ENCODE data around the gene CTBP2.
"Not testable (repeated sequence)": the region's sequence is repeated elsewhere in the genome, so short reads cannot be mapped to it uniquely, and the experiment has no call there.

The CTBP2 gene

GRCh38 chr10:125187238-125188194, 27.2 kb upstream of the CTBP2 start:
- H3K4me3 ChIP-seq (ENCODE audit: control insufficient read depth, low read depth, low read length), result no peak overlapping the region
- no peak for DNase-seq (ENCODE audit: low read depth)
- TF ChIP-seq, protein P1, sequence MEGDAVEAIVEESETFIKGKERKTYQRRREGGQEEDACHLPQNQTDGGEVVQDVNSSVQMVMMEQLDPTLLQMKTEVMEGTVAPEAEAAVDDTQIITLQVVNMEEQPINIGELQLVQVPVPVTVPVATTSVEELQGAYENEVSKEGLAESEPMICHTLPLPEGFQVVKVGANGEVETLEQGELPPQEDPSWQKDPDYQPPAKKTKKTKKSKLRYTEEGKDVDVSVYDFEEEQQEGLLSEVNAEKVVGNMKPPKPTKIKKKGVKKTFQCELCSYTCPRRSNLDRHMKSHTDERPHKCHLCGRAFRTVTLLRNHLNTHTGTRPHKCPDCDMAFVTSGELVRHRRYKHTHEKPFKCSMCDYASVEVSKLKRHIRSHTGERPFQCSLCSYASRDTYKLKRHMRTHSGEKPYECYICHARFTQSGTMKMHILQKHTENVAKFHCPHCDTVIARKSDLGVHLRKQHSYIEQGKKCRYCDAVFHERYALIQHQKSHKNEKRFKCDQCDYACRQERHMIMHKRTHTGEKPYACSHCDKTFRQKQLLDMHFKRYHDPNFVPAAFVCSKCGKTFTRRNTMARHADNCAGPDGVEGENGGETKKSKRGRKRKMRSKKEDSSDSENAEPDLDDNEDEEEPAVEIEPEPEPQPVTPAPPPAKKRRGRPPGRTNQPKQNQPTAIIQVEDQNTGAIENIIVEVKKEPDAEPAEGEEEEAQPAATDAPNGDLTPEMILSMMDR (IDR thresholded peaks at IDR 0.05; ENCODE audit: control insufficient read depth, insufficient read depth, low read depth, low read length, missing control alignments), result no peak

DNA sequence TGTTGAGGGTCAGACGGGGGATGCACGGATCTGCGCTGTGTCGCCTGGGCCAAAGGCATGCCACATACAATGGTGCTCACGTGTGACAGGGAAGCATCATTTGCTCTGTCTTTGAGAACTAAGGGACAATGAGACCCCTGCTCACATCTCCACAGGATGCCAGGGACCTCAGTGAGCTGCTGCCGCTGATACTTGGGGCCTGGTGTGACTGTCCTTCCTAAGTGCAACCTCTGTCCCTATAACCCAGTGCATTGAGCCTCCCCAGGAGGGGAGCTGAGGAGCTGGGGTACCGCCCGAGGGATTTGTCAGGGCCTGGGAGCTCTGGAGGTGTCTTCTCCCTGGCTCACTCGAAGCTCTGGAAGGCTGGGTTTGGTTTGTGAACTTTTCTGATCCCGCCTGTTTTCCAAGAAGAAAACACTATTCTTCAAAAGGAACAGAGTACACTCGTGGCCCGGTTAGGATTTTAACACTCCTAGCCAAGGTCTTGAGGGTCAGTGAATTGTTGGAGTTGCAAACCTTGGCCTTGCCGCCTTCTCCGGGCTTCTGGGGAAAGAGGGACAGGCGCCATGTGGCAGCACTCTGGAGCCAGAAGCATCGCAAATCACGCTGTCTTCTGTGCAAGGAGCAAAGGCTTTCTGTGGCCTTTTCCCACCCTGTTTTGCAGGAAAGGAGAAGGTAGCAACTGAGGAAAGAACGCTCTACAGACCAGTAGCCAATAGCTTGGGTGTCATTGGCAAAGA, 26.2 kb upstream of the CTBP2 start:
- no peak for DNase-seq (ENCODE audit: low read depth)
- no peak overlapping the region for H3K4me3 ChIP-seq (ENCODE audit: control insufficient read depth, low read depth, low read length)
- TF ChIP-seq, protein P1 (IDR thresholded peaks at IDR 0.05; ENCODE audit: control insufficient read depth, insufficient read depth, low read depth, low read length, missing control alignments), result no peak

DNA sequence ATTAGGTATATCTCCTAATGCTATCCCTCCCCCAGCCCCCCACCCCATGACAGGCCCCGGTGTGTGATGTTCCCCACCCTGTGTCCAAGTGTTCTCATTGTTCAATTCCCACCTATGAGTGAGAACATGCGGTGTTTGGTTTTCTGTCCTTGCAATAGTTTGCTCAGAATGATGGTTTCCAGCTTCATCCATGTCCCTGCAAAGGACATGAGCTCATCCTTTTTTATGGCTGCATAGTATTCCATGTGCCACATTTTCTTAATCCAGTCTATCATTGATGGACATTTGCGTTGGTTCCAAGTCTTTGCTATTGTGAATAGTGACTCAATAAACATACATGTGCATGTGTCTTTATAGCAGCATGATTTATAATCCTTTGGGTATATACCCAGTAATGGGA, 18.7 kb upstream of the CTBP2 start:
- DNase-seq (ENCODE audit: low read depth); H3K4me3 ChIP-seq (ENCODE audit: control insufficient read depth, low read depth, low read length): not testable (repeated sequence)

DNA sequence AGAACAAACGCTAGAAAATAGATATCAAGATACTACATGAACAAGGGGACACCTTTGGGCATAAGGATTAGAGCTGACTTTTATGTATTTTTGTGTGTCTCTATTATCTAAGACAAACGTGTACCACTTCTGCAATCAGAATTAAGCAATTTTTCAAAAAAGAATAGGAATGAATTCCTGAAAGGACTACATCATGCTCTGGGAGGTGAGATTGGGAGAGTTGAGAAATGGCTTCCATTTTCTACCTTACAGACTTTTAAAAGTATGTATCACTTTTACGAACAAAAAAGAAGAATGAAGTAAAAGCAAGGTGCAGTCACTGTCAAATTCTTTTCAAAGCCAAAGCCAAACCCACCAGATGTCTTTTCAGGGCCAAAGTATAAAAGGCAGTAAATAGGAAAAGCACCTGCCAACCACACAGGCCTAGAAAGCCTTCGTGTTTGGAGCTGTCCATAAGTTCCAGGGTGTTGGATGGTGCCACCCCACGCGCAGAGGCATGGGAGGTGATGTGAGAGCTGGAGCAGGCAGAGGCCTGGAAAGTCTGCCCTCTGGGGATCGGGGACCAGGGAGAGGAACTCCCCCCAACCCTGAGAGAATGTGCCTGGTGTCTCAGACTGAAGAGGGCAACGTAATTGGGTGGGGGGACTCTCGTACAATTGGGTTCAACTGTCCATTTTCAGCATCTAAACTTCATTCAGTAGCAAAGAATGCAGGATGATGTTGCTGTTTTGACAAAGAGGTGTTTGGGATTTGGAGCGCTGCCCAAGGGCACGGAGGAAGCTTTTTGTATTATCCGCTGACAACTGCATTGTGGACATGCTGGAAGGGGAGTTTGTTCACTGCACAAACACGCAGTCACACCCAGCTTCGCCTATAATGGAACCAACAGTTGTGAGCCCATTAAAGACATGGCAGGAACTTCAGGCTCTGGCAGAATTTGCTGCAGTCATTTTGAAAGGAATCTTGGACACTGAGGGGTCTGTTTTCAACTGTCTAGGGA, 17.6 kb upstream of the CTBP2 start:
- H3K4me3 ChIP-seq (ENCODE audit: control insufficient read depth, low read depth, low read length), result no peak overlapping the region
- TF ChIP-seq, protein P1 (IDR thresholded peaks at IDR 0.05; ENCODE audit: control insufficient read depth, insufficient read depth, low read depth, low read length, missing control alignments), result no peak
- DNase-seq (ENCODE audit: low read depth), result no peak

DNA sequence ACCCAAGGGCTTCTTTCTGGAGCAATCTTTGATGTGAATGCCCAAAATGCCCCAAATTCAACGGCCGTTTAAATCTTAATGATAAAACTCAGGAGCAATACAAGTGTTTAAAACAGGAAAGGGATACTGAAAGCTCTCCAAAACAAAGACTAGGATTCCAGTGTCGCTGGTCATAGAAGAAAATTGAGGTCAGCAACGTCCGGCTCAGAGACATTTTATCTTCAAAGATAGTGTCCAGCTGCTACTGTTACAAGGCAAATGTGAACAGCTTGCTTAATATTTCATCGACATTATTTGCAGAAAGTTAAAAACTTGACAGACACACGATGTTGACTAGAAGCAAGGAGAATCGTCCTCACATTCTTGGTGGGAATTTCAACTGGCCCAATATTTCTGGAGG, 15.4 kb upstream of the CTBP2 start:
- H3K4me3 ChIP-seq (ENCODE audit: control insufficient read depth, low read depth, low read length), result no peak overlapping the region
- DNase-seq (ENCODE audit: low read depth), result no peak
- TF ChIP-seq, protein P1 (IDR thresholded peaks at IDR 0.05; ENCODE audit: control insufficient read depth, insufficient read depth, low read depth, low read length, missing control alignments), result no peak

GRCh38 chr10:125174360-125174759, 14.0 kb upstream of the CTBP2 start:
- no peak for DNase-seq (ENCODE audit: low read depth)
- H3K4me3 ChIP-seq (ENCODE audit: control insufficient read depth, low read depth, low read length), result no peak overlapping the region
- TF ChIP-seq, protein P1 (IDR thresholded peaks at IDR 0.05; ENCODE audit: control insufficient read depth, insufficient read depth, low read depth, low read length, missing control alignments), result no peak
